HG02938 (cell line): Measurements from ENCODE around the gene ARAP3.

Source experiments
- ATAC-seq: cut with Tn5 transposase; IDR thresholded peaks from one replicate; pipeline ENCODE4 v1.9.1; 2021; ENCODE audit warnings: mild to moderate bottlenecking, moderate library complexity; ENCODE audit not compliant: unreplicated experiment

The ARAP3 gene

GRCh38 chr5:141641634-141642267, 40.3 kb downstream of the ARAP3 start:
- peak; percentile 48 for ATAC-seq

- no peak for ATAC-seq
Measured at GRCh38 chr5:141640698-141641097, 41.3 kb downstream of the ARAP3 start.

- no peak for ATAC-seq
Measured at GRCh38 chr5:141640051-141640415, 42.0 kb downstream of the ARAP3 start.

GRCh38 chr5:141639357-141640050, 42.5 kb downstream of the ARAP3 start:
- no peak for ATAC-seq

- no peak for ATAC-seq
Measured at GRCh38 chr5:141638771-141639170, 43.3 kb downstream of the ARAP3 start.

- ATAC-seq: peak; percentile 23
Measured at GRCh38 chr5:141637767-141638419, 44.1 kb downstream of the ARAP3 start.

GRCh38 chr5:141637123-141637766, 44.8 kb downstream of the ARAP3 start:
- ATAC-seq: peak; percentile 14

GRCh38 chr5:141636413-141637122, 45.5 kb downstream of the ARAP3 start, which contains the start of the genes HDAC3 and RELL2:
TSS of gene HDAC3 (minus strand) at chr5:141636849. CDS start at chr5:141636790, 59 bp downstream.
TSS of gene RELL2 (plus strand) at chr5:141636997. CDS start at chr5:141638226, 1,229 bp downstream.
- ATAC-seq: peak; percentile 60

- ATAC-seq: no peak
Measured at GRCh38 chr5:141636106-141636412, 46.0 kb downstream of the ARAP3 start.

- ATAC-seq: no peak
Measured at GRCh38 chr5:141635646-141636045, 46.4 kb downstream of the ARAP3 start.

GRCh38 chr5:141634720-141635119, 47.3 kb downstream of the ARAP3 start:
- no peak for ATAC-seq

- peak; percentile 71 for ATAC-seq
Measured at GRCh38 chr5:141633871-141634561, 48.0 kb downstream of the ARAP3 start.

- no peak for ATAC-seq
Measured at GRCh38 chr5:141632650-141633049, 49.4 kb downstream of the ARAP3 start.

- ATAC-seq: no peak
Measured at GRCh38 chr5:141630570-141631140, 51.4 kb downstream of the ARAP3 start.

- no peak for ATAC-seq
Measured at GRCh38 chr5:141628175-141628788, 53.7 kb downstream of the ARAP3 start.

GRCh38 chr5:141623611-141624010, 58.4 kb downstream of the ARAP3 start:
- ATAC-seq: no peak

GRCh38 chr5:141623186-141623585, 58.8 kb downstream of the ARAP3 start:
- peak; percentile 48 for ATAC-seq

- ATAC-seq: peak; percentile 80
Measured at GRCh38 chr5:141618804-141619554, 63.1 kb downstream of the ARAP3 start, which contains the start of gene DIAPH1. TSS of gene DIAPH1 (minus strand) at chr5:141619000. CDS start at chr5:141618914, 86 bp downstream.
